Inferior parietal cortex (tissue), 1 donor: Measurements from ENCODE around the gene ADARB1.

Experiments
- DNase-seq: peaks from one replicate; pipeline ENCODE4 v3.0.0-alpha.2; 2016; ENCODE audit errors: extremely low spot score

Gene ADARB1

GRCh38 chr21:45149021-45149420 is 74.6 kb downstream of the ADARB1 start:
- no peak for DNase-seq

GRCh38 chr21:45150638-45151131 is 76.3 kb downstream of the ADARB1 start:
- DNase-seq = no peak

- DNase-seq = no peak
Measured at GRCh38 chr21:45151445-45152160, 77.2 kb downstream of the ADARB1 start.

- DNase-seq = peak; percentile 42
Measured at GRCh38 chr21:45152265-45152746, 77.9 kb downstream of the ADARB1 start.

- DNase-seq = no peak
Measured at GRCh38 chr21:45153358-45154318, 79.3 kb downstream of the ADARB1 start.

- no peak for DNase-seq
Measured at GRCh38 chr21:45154511-45155508, 80.4 kb downstream of the ADARB1 start.

GRCh38 chr21:45155910-45156309 is 81.5 kb downstream of the ADARB1 start:
- DNase-seq = no peak

GRCh38 chr21:45156459-45156858 is 82.1 kb downstream of the ADARB1 start:
- no peak for DNase-seq

GRCh38 chr21:45157932-45158331 is 83.6 kb downstream of the ADARB1 start:
- no peak for DNase-seq

GRCh38 chr21:45158491-45159423 is 84.4 kb downstream of the ADARB1 start:
- no peak for DNase-seq

GRCh38 chr21:45160198-45160597 is 85.8 kb downstream of the ADARB1 start:
- DNase-seq = no peak

GRCh38 chr21:45161038-45161945 is 86.9 kb downstream of the ADARB1 start:
- no peak for DNase-seq

- no peak for DNase-seq
Measured at GRCh38 chr21:45162115-45162514, 87.7 kb downstream of the ADARB1 start.

GRCh38 chr21:45162809-45163208 is 88.4 kb downstream of the ADARB1 start:
- no peak for DNase-seq

GRCh38 chr21:45163413-45164123 is 89.2 kb downstream of the ADARB1 start:
- DNase-seq = no peak

- DNase-seq = no peak
Measured at GRCh38 chr21:45164124-45164511, 89.7 kb downstream of the ADARB1 start.

GRCh38 chr21:45164838-45165237 is 90.5 kb downstream of the ADARB1 start:
- no peak for DNase-seq

GRCh38 chr21:45166931-45167330 is 92.6 kb downstream of the ADARB1 start:
- no peak for DNase-seq
